HG02763 (cell line): ENCODE measurements around the gene MIB2.
"Not testable (repeated sequence)": the region's sequence is repeated elsewhere in the genome, so short reads cannot be mapped to it uniquely, and the experiment has no call there.

Experiments used
- ATAC-seq: cut with Tn5 transposase; IDR thresholded peaks from one replicate; pipeline ENCODE4 v1.9.1; 2021; ENCODE audit warnings: mild to moderate bottlenecking, moderate library complexity; ENCODE audit not compliant: unreplicated experiment

MIB2 gene

DNA sequence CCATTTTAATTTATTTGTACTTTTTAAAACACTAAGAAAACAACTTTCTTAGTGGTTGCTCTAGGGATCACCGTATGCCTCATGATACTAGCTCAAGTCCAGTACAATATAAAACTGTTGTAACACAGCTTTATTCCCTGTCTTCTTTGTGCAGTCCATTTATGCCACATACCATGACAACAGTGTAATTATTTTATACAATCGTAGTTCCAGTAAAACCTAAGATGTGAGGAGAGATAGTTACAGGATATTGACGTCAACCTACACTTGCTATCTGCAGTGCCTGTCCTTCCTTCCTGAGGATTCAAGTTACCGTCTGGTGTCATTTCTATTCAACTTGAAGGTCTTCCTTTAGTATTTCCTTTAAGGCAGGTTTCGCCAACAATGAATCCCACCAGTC, 31.0 kb downstream of the MIB2 start:
- not testable (repeated sequence) for ATAC-seq

DNA sequence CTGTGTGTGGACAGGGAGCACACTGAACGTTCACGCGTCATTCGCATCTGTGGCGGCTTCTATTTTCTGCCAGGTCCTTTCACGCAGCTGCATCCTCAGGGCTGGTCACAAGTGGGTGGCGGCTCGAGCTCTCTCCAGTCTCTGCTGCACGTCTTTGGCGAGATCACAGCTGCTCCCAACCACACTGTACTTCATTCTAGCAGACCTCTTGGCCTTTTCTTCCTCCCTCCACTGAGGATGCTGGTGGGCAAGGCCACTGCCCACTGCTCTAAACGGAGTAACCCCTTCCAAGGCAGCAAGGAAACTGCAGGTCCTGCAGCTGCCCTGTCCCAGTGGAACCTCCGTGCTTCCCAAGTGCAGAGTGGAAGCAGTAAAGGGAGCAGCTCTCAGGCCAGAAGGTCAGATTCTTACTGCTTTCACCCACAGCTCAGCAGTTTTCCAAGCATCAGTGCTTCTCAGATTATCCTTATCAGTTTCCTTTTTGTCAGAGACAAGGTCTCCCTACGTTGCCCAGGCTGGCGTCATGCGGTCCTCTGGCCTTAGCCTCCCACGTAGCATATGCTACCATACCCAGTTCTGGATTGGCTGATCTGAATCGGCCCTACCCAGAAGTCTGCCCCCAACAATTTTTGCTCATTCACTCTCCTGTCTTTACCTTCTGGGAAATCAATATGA, 32.4 kb downstream of the MIB2 start:
- ATAC-seq, result not testable (repeated sequence)

DNA sequence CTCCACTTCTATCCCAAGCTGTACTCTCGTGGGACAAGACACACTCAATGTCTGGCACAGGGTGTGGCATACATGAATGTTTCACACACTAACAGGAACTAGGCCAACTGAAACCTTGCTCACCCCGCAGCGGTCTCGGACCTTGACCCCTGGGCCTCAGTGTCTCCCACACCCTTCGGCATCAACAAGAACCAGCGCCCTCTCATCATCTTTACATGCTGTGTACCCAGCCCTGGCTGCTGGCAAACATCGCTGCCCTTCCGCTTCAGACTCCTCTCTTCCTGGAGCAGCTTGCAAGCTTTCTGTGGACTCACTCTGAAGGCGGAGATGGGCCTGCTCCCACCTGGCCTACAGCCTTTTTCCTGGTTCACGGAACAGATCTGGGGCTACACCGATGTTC, 33.0 kb downstream of the MIB2 start:
- not testable (repeated sequence) for ATAC-seq

DNA sequence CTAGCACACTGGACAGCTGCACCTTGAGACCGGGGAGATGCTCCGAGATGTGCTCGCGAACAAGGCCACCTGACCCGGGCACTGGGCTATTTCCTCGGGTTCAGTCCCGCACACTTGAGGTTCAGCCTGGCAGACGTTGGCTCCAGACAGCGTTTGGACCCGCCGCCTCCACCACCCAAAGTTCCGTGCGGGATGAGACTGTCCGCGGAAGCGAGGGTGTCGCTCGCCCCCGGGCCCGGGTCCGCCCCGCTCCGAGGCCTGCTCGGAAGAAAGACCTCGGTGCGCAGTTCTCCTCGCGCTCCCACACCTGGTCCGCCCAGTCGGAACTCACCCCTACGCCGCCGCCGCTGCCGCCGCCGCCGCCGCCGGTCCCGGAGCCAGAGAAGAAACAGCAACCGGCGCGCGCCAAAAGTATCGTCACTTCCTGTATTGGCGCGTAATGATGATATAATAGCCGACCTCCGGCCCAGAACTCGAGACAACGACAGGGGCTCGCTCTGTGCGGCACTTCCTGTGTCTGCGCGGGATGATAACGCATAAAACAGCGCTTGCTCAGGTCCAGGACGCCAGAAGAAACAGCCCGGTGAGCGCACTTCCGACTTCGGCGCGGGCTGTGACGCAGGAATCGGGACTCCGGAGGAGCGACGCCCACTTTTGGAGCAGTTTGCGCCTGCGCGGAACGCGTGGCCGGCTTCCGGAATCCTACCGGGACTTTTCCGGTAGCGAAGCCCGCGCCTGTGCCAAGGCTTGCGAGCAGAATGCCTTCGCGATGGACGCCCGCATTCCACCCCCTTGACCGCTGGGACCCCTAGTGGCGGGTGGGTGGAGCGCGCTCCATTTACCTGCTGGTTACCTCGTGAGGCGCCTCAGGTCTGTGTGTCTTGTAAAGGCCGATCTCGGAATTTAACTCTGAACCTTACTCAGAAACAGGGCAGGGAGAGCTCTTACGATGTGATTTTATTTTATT, 43.6 kb downstream of the MIB2 start, which contains the start of gene CDK11B:
Gene CDK11B, minus strand, starts transcription at position 422 of the 967 bp plus-strand sequence. CDS start 1,519 bp downstream, outside the sequence.
- ATAC-seq, result peak; percentile 93

DNA sequence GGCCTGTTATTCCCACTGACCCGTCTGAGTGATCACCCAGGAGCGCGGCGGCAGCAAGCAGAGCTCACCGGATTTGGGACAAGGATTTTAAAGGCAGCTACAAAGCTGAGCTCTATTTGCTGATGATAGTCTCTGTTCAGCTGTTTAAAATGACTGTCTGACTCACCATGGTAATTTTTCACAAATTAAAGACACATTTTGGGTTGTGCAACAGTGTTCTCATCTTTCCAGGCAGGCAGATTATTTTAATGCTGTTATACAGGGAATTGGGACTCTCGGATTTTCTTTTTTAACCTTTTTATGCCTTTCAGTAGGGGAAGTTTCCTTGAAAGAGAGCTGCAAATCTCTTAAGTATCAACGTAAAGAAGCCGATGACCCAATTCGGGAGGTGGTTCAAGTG, 47.1 kb downstream of the MIB2 start:
- ATAC-seq, result not testable (repeated sequence)

DNA sequence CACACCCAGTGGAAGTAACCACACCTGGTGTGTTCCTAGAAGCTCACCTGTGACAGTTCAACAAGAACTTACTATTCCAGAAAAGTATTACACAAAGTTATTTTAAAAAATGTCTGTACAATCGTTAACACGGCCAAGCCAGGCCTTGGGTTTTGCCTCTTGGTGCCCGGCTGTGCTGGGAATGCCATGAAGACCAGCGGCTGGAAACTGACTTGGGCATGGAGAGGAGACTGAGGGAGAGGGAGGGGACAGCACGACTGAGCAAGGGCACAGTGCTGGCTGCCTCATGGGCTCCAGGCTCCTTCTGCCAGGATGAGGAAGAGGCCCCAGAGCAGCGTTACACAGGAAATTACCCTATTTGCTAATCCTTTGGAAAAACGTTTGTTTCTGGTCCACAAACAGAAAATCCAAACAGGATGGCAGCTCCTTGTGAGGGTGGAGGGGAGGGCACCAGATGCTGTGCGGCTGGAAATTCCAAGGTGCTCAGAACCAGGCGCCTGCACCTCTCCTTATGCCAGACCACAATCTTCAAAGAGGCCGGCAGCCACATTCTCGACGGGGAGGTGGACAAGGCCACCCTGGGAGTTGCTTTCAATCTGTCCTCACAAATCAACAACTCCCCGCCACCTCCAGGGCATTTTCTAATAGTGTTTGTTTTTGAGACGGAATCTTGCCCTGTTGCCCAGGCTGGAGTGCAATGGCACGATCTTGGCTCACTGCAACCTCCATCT, 47.7 kb downstream of the MIB2 start:
- not testable (repeated sequence) for ATAC-seq

DNA sequence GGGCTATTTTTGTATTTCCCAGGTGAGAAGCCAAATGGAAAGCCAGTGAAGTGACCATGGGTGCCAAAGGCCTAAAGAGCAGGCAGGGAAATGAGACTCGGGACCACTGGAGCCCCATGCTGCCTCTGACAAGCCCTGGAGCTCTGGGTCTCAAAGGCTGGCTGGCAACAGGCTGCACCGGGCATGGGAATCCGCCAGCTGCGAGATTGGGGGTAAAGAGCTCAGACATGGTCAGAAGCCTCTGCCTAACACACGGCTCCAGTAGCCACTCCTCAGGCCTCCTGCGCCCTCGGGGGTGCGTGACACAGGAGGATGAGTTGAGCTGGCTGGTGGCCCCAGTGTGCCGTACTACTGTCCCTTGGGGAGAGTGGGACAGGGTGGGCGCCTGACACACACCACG, 49.0 kb downstream of the MIB2 start:
- ATAC-seq, result not testable (repeated sequence)

DNA sequence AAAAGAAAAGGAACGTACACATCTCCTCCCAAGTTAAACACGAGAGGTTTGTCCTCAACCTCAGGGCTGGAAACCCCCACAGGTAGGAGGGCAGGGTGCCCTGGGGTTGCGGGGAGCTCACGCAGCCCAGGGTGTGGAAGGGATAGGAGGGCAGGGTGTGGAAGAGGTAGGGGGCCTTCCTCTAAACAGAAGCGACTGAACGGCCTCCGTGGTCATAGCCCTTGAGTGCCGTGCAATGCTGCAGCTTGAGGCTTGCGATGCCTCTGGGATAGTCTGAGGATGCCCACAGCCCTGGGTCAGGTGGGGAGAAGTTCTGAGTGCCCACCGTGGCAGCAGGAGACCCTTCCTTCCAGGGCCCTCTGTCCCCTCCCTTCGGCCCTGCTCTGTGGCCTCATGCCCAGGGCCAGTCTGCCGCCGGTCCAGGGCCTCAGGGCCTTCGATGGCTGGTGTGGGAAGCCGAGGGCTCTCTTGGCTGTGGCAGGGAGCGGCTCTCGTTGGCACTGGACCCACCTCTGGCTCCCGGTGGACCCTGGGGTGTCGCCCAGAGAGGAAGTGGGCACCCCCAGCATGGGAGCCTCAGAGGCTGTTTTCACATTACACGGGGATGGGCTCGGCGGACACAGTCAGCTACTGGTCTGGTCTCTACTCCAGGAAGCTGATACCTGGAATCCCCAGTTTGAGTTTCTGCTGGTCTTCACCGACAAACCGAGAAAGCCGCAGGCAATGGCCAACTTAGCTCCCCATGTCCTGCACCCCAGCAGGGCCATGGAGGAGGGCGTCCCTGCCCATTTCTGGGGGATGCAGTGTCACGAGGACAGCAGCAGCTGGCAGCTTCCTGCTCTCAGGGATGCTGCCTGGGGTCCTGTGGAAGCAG, 49.9 kb downstream of the MIB2 start:
- ATAC-seq, result no peak

DNA sequence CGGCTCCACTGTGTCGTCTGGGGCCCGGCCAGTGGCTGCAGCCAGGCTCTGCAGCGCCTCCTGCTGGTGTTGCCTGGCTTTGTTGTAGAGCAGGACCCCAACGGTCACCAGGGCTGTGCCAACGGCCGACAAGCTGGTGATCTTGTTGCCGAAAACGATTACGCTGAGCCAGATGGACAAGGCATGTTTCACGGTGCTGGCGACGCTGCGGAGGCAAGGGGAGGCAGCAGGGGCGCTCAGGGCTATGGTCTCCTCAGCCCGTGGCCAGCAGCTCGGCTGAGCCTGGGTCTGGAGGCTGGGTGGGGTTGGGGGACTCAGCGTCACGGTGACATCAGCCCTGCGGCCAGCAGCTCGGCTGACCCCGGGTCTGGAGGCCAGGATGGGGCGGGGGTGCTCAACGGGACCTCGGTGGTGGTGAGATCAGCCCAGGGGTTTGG, 50.5 kb downstream of the MIB2 start:
- ATAC-seq, result no peak

DNA sequence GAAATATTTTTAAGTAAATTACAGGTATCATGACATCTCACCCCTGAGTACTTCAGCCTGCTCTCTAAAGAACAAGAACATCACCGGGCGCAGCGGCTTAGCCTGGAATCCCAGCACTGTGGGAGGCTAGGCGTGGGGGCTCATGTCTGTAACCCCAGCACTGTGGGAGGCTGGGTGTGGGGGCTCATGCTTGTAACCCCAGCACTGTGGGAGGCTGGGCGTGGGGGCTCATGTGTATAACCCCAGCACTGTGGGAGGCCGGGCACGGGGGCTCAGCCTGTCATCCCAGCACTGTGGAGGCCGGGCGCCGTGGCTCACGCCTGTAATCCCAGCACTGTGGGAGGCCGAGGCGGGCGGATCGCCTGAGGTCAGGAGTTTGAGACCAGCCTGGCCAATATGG, 51.2 kb downstream of the MIB2 start:
- ATAC-seq, result no peak

DNA sequence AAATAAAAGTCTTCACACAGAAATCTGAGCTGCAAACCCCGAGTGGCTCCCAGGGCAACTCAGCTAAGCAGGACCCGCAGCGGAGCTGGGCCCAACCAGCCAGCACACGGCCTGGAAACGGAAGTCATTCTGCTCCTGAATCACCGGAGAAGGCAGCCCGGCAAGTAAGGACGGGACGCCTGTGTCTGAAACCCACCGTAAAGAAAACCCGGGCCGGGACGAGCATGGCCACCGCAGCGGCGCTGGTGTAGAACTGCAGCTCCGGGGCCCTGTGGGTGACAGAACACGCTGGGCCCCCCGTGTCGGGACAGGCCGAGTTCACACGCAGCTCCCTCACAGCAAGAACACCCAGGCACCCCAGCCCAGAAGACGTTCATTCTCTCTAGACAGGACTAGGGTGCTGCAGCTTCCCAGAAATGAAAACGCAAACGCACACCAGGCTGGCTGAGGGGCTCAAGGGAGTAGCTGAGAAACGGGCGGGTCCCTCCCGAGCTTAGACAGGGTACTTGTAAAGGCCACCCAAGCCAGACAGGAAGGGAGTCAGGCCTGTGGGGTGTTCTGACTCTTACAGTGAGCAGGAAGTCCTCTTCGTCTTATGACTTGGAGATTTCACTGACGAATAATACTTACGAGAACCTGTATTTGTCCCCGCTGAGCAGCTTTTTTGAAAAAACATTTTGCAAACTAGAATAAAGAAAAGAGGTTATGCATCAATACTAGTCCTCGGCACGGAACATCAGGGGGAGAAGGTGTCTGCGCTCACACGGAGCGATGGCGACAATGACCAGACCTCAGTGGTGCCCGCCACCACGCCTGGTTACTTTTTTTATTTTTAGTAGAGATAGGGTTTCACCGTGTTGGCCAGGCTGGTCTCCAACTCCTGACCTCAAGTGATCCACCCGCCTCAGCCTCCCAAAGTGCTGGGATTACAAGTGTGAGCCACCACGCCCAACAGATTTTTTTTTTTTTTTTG, 54.5 kb downstream of the MIB2 start:
- no peak for ATAC-seq

DNA sequence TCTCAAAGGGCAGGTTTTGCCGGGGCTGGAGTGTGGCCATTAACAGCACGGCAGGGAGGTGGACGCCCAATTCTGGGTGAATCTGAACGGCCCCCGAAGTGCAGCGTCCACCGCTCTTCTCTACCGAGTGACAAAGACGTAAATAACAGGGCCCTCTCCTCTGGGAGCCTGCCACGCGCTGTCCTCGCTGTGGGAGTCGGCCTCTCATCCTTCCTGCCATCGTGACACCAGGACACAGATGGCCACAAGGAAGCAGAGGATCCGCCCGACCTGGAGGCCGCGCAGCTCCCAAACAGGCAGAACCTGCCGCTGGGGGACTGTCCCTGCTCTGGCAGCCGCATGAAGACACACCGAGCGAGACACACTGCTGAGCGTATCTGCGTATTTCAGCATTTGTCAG, 55.6 kb downstream of the MIB2 start:
- no peak for ATAC-seq

DNA sequence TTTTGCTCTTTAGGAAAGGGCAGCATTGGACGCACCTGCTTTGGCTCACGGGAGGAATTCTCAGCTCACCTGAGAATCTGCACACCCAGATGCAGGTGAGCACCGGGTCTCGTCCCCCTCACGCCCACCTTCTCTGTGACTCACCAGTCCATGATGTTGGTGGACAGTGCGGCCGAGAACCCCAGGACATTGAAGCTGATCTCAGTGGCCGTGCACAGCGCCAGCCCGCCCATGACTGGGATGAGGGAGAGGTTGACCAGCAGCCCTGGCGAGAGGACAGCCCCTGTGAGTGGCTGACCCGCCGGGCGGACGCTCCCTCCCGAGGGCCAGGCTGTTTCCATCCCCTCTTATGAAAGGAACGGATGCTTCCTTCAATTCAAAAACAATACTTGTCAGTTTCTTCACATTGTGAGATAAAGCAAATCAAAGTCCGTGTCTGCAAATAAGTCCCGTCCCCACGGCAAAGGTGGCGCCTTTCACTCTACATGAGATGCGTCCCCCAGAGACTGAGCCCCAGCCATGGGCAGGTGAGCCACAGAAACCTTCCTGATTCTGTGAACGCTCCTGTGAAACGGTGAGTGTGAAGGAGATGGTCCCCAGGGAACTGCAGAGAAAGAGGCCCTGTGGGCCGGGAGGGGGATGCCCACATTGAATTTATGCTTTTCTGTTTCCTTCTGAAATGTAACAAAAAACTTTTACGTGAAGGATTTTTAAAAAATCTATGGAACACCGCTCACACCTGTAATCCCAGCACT, 56.2 kb downstream of the MIB2 start:
- no peak for ATAC-seq

DNA sequence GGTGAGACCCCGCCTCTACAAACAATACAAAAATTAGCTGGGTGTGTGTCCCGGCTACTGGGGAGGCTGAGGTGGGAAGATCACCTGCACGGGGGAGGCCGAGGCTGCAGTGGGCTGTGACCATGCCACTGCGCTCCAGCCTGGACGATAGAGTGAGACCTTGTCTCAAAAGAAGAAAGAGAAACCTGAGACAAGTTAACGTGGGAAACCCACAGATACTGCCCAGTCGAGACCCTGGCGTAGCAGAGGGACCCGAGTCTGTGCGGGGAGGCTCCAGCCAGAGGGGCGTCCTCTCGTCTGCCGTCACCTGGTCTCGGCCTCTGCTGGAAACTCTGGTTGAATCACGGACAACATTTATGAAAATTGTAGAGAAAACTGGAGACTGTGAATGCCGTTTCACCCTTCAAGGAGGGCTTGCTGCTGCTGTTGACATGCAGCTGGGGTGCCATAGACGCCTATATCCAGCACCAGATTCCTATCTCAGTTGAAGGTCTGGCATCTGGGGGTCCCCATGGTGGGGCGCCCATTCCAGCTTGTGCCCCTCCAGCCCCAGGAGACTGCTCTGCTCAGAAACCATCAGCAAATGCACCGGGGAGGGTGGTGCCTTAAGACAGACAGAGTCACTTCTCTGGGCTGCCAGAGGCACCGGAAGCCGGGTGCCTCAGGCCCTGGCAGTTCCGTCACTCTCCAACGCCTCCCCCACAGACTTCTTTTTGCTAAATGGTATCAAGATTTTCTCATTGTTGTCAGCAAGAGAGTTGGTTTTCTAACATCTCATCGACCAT, 57.1 kb downstream of the MIB2 start:
- no peak for ATAC-seq

DNA sequence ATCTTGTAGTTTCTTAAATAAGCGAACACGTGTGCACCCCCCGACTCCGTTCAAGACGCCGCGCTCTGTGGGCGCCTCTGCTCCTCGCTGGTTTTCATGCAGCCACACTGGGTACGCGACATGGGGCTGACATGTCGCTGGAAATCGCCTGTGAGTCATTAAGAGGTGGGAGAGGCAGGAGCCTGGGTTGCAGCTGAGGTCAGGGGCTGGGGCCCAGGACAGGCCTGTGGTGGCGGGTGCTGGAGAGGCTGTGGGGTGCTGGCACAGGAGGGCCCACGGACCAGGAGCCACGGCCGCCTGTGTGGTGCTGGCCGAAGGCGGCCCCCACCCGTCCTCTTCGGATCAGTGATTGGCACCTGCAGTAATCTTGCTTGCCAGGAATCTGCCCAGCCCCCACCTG, 59.5 kb downstream of the MIB2 start:
- ATAC-seq, result not testable (repeated sequence)

DNA sequence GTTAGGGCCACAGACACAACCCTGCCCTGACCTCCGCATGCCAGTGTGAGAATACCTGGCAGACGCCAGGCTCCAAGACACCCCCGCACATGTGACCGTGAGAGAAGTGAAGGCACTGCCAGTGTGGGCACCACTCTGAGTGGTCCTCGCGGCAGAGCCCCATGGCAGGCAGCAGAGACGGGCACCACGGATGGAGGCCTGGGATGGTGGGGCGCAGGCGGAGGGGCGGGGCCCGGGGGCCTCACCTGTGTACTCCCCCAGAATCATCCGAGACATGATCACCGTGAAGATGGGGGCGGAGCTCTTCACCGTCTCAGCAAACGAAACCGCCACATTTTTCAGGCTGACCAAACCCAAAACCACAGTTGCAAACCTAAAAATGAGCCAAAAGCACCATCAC, 59.9 kb downstream of the MIB2 start:
- ATAC-seq, result not testable (repeated sequence)

DNA sequence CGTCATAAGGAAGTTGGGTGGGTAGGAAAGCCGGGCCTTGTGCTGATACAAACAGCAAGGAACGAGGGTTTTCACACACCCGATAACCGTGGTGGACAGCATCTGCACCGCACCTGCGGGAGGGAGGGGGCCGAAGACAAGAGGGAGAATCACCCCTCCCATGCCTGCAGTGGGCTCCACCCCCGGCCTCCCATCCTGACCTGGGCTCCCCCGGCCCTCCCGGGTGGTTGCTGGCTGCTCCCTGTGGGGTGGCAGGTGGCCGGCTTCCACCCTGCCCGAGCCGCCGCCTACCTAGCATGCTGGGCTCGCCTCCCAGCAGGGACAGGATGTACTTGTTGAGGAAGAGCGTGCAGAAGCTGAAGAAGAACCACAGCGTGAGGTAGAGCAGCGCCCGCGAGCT, 60.8 kb downstream of the MIB2 start:
- ATAC-seq, result not testable (repeated sequence)
